Breast epithelium (tissue), 3 donors: ENCODE measurements around the gene PDLIM7.

Source experiments
- POLR2A ChIP-seq: fragments of 450-650 bp; IDR thresholded peaks from one replicate; pipeline ENCODE4 v1.6.1; 2016; ENCODE audit warnings: antibody characterized with exemption, mild to moderate bottlenecking, moderate library complexity
- POLR2AphosphoS5 ChIP-seq, 3 donors: sonication (generic); formaldehyde crosslinking; IDR thresholded peaks; one replicate each; pipeline ENCODE4 v1.6.1; 2017; ENCODE audit warnings: antibody characterized with exemption in 3 of 3
- TF ChIP-seq, protein P1 (sequence below), 3 donors: fragments of 450-650 bp; IDR thresholded peaks; one replicate each; pipeline ENCODE4 v1.5.1; 2016 to 2017; ENCODE audit warnings: antibody characterized with exemption in 3 of 3, mild to moderate bottlenecking in 3 of 3, moderate library complexity in 3 of 3

DNA sequence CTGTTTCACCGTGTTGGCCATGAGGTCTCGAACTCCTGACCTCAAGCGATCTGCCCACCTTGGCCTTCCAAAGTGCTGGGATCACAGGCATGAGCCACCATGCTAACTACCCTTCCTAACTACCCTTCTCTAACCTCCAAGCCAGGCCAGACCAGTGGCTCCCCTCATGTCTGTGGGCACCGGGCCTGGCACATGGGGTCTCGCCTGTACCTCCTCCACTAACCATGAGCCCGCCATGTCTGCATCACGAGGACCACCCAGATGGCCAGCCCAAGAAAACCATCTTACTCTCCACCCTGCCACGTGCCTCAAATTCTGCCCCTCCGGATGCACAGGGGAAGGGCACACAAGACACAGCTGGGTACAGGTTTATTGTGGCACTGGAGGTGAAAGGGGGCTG is 14.4 kb downstream of the PDLIM7 start:
- TF ChIP-seq, protein P1, sequence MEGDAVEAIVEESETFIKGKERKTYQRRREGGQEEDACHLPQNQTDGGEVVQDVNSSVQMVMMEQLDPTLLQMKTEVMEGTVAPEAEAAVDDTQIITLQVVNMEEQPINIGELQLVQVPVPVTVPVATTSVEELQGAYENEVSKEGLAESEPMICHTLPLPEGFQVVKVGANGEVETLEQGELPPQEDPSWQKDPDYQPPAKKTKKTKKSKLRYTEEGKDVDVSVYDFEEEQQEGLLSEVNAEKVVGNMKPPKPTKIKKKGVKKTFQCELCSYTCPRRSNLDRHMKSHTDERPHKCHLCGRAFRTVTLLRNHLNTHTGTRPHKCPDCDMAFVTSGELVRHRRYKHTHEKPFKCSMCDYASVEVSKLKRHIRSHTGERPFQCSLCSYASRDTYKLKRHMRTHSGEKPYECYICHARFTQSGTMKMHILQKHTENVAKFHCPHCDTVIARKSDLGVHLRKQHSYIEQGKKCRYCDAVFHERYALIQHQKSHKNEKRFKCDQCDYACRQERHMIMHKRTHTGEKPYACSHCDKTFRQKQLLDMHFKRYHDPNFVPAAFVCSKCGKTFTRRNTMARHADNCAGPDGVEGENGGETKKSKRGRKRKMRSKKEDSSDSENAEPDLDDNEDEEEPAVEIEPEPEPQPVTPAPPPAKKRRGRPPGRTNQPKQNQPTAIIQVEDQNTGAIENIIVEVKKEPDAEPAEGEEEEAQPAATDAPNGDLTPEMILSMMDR (IDR thresholded peaks at IDR 0.05) = no peak
- TF ChIP-seq POLR2A (no peak), POLR2AphosphoS5 (IDR thresholded peaks at IDR 0.05) (no peak)
